CD8-positive, alpha-beta memory T cell (primary cell): Measurements from ENCODE around the gene DYNLT4. TPM values are rescaled to one million over a fixed set of nuclear protein-coding genes. Genes with fewer than 3 reads are reported as not detected.
A peak's percentile ranks its signal among the peaks of the same experiment; 100 is the strongest.

Experiments
- CTCF ChIA-PET: fragments of 350-600 bp; sonication (Branson Sonifier 250); formaldehyde crosslinking; loops from one replicate; lab custom pipeline; 2021; ENCODE audit warnings: antibody characterized with exemption; lab: Charles Lee
- POLR2A ChIA-PET: fragments of 350-600 bp; sonication (Branson Sonifier 250); formaldehyde crosslinking; loops from one replicate; lab custom pipeline; 2021; ENCODE audit warnings: antibody characterized with exemption; lab: Charles Lee
- DNase-seq, 5 donors: peaks; one replicate each; pipeline versions ENCODE4 v3.0.0 to v3.0.0-alpha.2; 2020 to 2022; ENCODE audit warnings: mixed read lengths in 1 of 5
- H3K27ac ChIP-seq: one replicate; pipeline ENCODE4 v1.7.0; 2013; ENCODE audit warnings: low read depth, mild to moderate bottlenecking, low read length, moderate library complexity
- H3K27me3 ChIP-seq: 2 replicates; pipeline ENCODE4 v1.7.0; 2013; ENCODE audit warnings: low read length, mild to moderate bottlenecking; ENCODE audit not compliant: insufficient read depth, poor library complexity, severe bottlenecking
- H3K36me3 ChIP-seq: 2 replicates; pipeline ENCODE4 v1.7.0; 2013; ENCODE audit warnings: mild to moderate bottlenecking, low read length, moderate library complexity; ENCODE audit not compliant: insufficient read depth
- H3K4me1 ChIP-seq: 2 replicates; pipeline ENCODE4 v1.7.0; 2013; ENCODE audit warnings: mild to moderate bottlenecking, low read length, moderate library complexity; ENCODE audit not compliant: insufficient read depth
- H3K4me3 ChIP-seq: 2 replicates; pipeline ENCODE4 v1.7.0; 2013; ENCODE audit warnings: mild to moderate bottlenecking, low read length
- H3K9me3 ChIP-seq: 2 replicates; pipeline ENCODE4 v1.7.0; 2013; ENCODE audit warnings: mild to moderate bottlenecking, low read length
- H3K27ac Mint-ChIP-seq, 8 donors: one replicate each; pipeline ENCODE4 v1.8.0; 2020 to 2021; ENCODE audit warnings: mixed read lengths in 8 of 8, mild to moderate bottlenecking in 6 of 8, inconsistent platforms in 3 of 8, moderate library complexity in 3 of 8
- H3K27me3 Mint-ChIP-seq, 2 donors: one replicate each; pipeline ENCODE4 v1.8.0; 2020 to 2021; ENCODE audit warnings: mixed read lengths in 2 of 2, mild to moderate bottlenecking in 1 of 2, moderate library complexity in 1 of 2
- H3K36me3 Mint-ChIP-seq, 3 donors: one replicate each; pipeline ENCODE4 v1.8.0; 2020 to 2021; ENCODE audit warnings: mixed read lengths in 3 of 3, inconsistent platforms in 1 of 3, mild to moderate bottlenecking in 1 of 3
- H3K4me1 Mint-ChIP-seq, 3 donors: one replicate each; pipeline ENCODE4 v1.8.0; 2020 to 2021; ENCODE audit warnings: mixed read lengths in 3 of 3, inconsistent platforms in 1 of 3, mild to moderate bottlenecking in 1 of 3
- H3K4me3 Mint-ChIP-seq, 7 donors: one replicate each; pipeline ENCODE4 v1.8.0; 2020 to 2021; ENCODE audit warnings: mixed read lengths in 7 of 7, mild to moderate bottlenecking in 6 of 7, moderate library complexity in 4 of 7, inconsistent platforms in 2 of 7
- H3K9me3 Mint-ChIP-seq, 5 donors: one replicate each; pipeline ENCODE4 v1.8.0; 2020 to 2022; ENCODE audit warnings: mixed read lengths in 5 of 5, mild to moderate bottlenecking in 3 of 5, moderate library complexity in 2 of 5, inconsistent platforms in 1 of 5
- polyA plus RNA-seq: library from polyadenylated mRNA; unstranded; fragments of 300-500 nt; fragmentation: Illumina TruSeq; gene quantifications from one replicate; pipeline ENCODE4 v1.2.3, GENCODE V29; 2021
- total RNA-seq, 2 experiments: library from RNA; stranded (reverse); gene quantifications; one replicate each; pipeline ENCODE4 v1.2.3, GENCODE V29; 2021

The DYNLT4 gene
- total and polyA plus RNA-seq, 3 experiments from 2014 or later: 0.28 to 0.31 TPM; not detected in 1

GRCh38 chr1:44785029-44785380 is 22.1 kb downstream of the DYNLT4 start:
- ChIA-PET POLR2A (interaction anchor here (0.7 to 5.8 kb wide), 3 partner anchors 9 to 54 kb away, joined by 3 to 49 read pairs (median 6); partner anchors contain the start of genes PLK3, RNU5D-1 and RPS8), CTCF (interaction anchor here (1.0 to 5.9 kb wide), 12 partner anchors 8 to 727 kb away, joined by 3 to 39 read pairs (median 5); partner anchors contain the start of genes BTBD19, HECTD3, PLK3 and RNU5D-1)
- H3K27ac ChIP-seq: no peak overlapping the region
- peaks cover 5 to 21% (median 7%) of the 10 kb centered on the region in 3 donors for H3K36me3 Mint-ChIP-seq
- H3K9me3 Mint-ChIP-seq: no peaks in the 10 kb centered on the region
- peaks cover 29% of the 10 kb centered on the region for H3K4me1 ChIP-seq
- no peak for DNase-seq
- peak overlapping the region; percentile 52 to 96 (median 83) for H3K27ac Mint-ChIP-seq
- peak overlapping the region; percentile 76 to 93 (median 82) for H3K4me3 Mint-ChIP-seq
- H3K27me3 ChIP-seq: no peaks in the 10 kb centered on the region
- H3K27me3 Mint-ChIP-seq: no peaks in the 10 kb centered on the region
- H3K36me3 ChIP-seq: peaks cover 5% of the 10 kb centered on the region
- peak overlapping the region; percentile 53 for H3K4me3 ChIP-seq
- H3K4me1 Mint-ChIP-seq: peaks cover 29 to 36% (median 30%) of the 10 kb centered on the region in 3 donors
- no peaks in the 10 kb centered on the region for H3K9me3 ChIP-seq

- Histone ChIP-seq H3K4me3 (peak overlapping the region; percentile 53), H3K9me3 (no peaks in the 10 kb centered on the region), H3K4me1 (peaks cover 29% of the 10 kb centered on the region), H3K27me3 (no peaks in the 10 kb centered on the region), H3K27ac (peak overlapping the region; percentile 47), H3K36me3 (peaks cover 5% of the 10 kb centered on the region)
- H3K27ac Mint-ChIP-seq: peak overlapping the region; percentile 59 to 96 (median 86)
- H3K4me3 Mint-ChIP-seq: peak overlapping the region; percentile 77 to 93 (median 82)
- H3K36me3 Mint-ChIP-seq: peaks cover 5 to 27% (median 9%) of the 10 kb centered on the region in 3 donors
- ChIA-PET CTCF (interaction anchor here (0.7 to 5.9 kb wide), 11 partner anchors 8 to 234 kb away, joined by 3 to 39 read pairs (median 5); partner anchors contain the start of genes BTBD19, HECTD3, PLK3 and RPS8), POLR2A (interaction anchor here (0.7 to 5.8 kb wide), 5 partner anchors 9 to 237 kb away, joined by 3 to 49 read pairs (median 3); partner anchors contain the start of genes PLK3, RNU5D-1 and RPS8)
- no peaks in the 10 kb centered on the region for H3K9me3 Mint-ChIP-seq
- peak in 4 of 5 donors; percentile 35 to 58 (median 40) for DNase-seq
- H3K4me1 Mint-ChIP-seq: peaks cover 29 to 36% (median 30%) of the 10 kb centered on the region in 3 donors
- no peaks in the 10 kb centered on the region for H3K27me3 Mint-ChIP-seq
Observed at GRCh38 chr1:44784094-44785028, 22.8 kb downstream of the DYNLT4 start.

- Histone ChIP-seq H3K36me3 (peaks cover 8% of the 10 kb centered on the region), H3K27ac (peak overlapping the region; percentile 47), H3K27me3 (no peaks in the 10 kb centered on the region), H3K9me3 (no peaks in the 10 kb centered on the region), H3K4me1 (peaks cover 29% of the 10 kb centered on the region), H3K4me3 (peak overlapping the region; percentile 47)
- Mint-ChIP-seq H3K4me1 (peaks cover 31 to 40% (median 35%) of the 10 kb centered on the region in 3 donors), H3K27ac (peak overlapping the region; percentile 35 to 91 (median 66)), H3K4me3 (peak overlapping the region; percentile 63 to 85 (median 71)), H3K9me3 (no peaks in the 10 kb centered on the region), H3K36me3 (peaks cover 5 to 34% (median 13%) of the 10 kb centered on the region in 3 donors), H3K27me3 (no peaks in the 10 kb centered on the region)
- CTCF ChIA-PET: interaction anchor here (0.7 to 5.9 kb wide), 8 partner anchors 8 to 229 kb away, joined by 3 to 39 read pairs (median 8); partner anchors contain the start of genes HECTD3, PLK3, RPS8 and UROD
- POLR2A ChIA-PET: interaction anchor here (0.7 to 5.8 kb wide), 5 partner anchors 8 to 238 kb away, joined by 3 to 49 read pairs (median 3); partner anchors contain the start of genes PLK3 and RPS8
- DNase-seq: no peak
Observed at GRCh38 chr1:44783697-44784093, 23.5 kb downstream of the DYNLT4 start.

GRCh38 chr1:44780583-44781121 is 26.5 kb downstream of the DYNLT4 start:
- H3K4me1 Mint-ChIP-seq: peaks cover 48 to 56% (median 54%) of the 10 kb centered on the region in 3 donors
- peak overlapping the region in 1 of 7 donors; percentile 60 for H3K4me3 Mint-ChIP-seq
- H3K27ac ChIP-seq: no peak overlapping the region
- H3K4me3 ChIP-seq: no peak overlapping the region
- no peak for DNase-seq
- no peaks in the 10 kb centered on the region for H3K27me3 ChIP-seq
- no peaks in the 10 kb centered on the region for H3K27me3 Mint-ChIP-seq
- H3K27ac Mint-ChIP-seq: peak overlapping the region in 3 of 8 donors; percentile 8 to 93 (median 77)
- ChIA-PET POLR2A (no interaction called here), CTCF (interaction anchor here (1.0 to 1.3 kb wide), 3 partner anchors 9 to 234 kb away, joined by 3 read pairs; no protein-coding TSS in a partner anchor)
- peaks cover 13 to 63% (median 21%) of the 10 kb centered on the region in 3 donors for H3K36me3 Mint-ChIP-seq
- peaks cover 26% of the 10 kb centered on the region for H3K36me3 ChIP-seq
- peaks cover 41% of the 10 kb centered on the region for H3K4me1 ChIP-seq
- H3K9me3 Mint-ChIP-seq: no peaks in the 10 kb centered on the region
- no peaks in the 10 kb centered on the region for H3K9me3 ChIP-seq

- H3K27ac Mint-ChIP-seq: peak overlapping the region; percentile 4 to 94 (median 76)
- ChIA-PET CTCF (interaction anchor here (1.0 to 1.5 kb wide), 4 partner anchors 8 to 57 kb away, joined by 3 read pairs; partner anchors contain the start of gene RNU5D-1), POLR2A (interaction anchor here (0.6 kb wide), 1 partner anchor 1127 kb away, joined by 3 read pairs; no protein-coding TSS in a partner anchor)
- peaks cover 13 to 63% (median 21%) of the 10 kb centered on the region in 3 donors for H3K36me3 Mint-ChIP-seq
- Histone ChIP-seq H3K36me3 (peaks cover 26% of the 10 kb centered on the region), H3K27ac (no peak overlapping the region), H3K9me3 (no peaks in the 10 kb centered on the region), H3K4me1 (peaks cover 34% of the 10 kb centered on the region), H3K4me3 (no peak overlapping the region), H3K27me3 (no peaks in the 10 kb centered on the region)
- no peaks in the 10 kb centered on the region for H3K9me3 Mint-ChIP-seq
- no peak for DNase-seq
- no peaks in the 10 kb centered on the region for H3K27me3 Mint-ChIP-seq
- H3K4me3 Mint-ChIP-seq: peak overlapping the region in 1 of 7 donors; percentile 95
- peaks cover 44 to 51% (median 50%) of the 10 kb centered on the region in 3 donors for H3K4me1 Mint-ChIP-seq
Observed at GRCh38 chr1:44778705-44779576, 28.2 kb downstream of the DYNLT4 start.

GRCh38 chr1:44777969-44778635 is 29.0 kb downstream of the DYNLT4 start:
- Histone ChIP-seq H3K27ac (peak overlapping the region; percentile 92), H3K9me3 (no peaks in the 10 kb centered on the region), H3K27me3 (no peaks in the 10 kb centered on the region), H3K4me3 (no peak overlapping the region), H3K4me1 (peaks cover 27% of the 10 kb centered on the region), H3K36me3 (peaks cover 26% of the 10 kb centered on the region)
- peak overlapping the region; percentile 64 to 96 (median 93) for H3K27ac Mint-ChIP-seq
- ChIA-PET POLR2A (interaction anchor here (0.6 to 1.3 kb wide), 2 partner anchors 22 to 914 kb away, joined by 3 read pairs; partner anchors contain the start of gene PLK3), CTCF (interaction anchor here (1.0 to 3.6 kb wide), 6 partner anchors 7 to 236 kb away, joined by 3 to 26 read pairs (median 4); no protein-coding TSS in a partner anchor)
- no peak for DNase-seq
- peaks cover 13 to 61% (median 21%) of the 10 kb centered on the region in 3 donors for H3K36me3 Mint-ChIP-seq
- H3K27me3 Mint-ChIP-seq: no peaks in the 10 kb centered on the region
- H3K4me1 Mint-ChIP-seq: peaks cover 38 to 45% (median 44%) of the 10 kb centered on the region in 3 donors
- no peaks in the 10 kb centered on the region for H3K9me3 Mint-ChIP-seq
- peak overlapping the region; percentile 9 to 95 (median 44) for H3K4me3 Mint-ChIP-seq
